ENCODE data around the gene CXCR1. TPM values are rescaled to one million over a fixed set of nuclear protein-coding genes. Genes with fewer than 3 reads are reported as not detected.

CXCR1 gene
- total RNA-seq, 1 donor from 2014 or later, result 5.3 TPM

- H3K36me3 ChIP-seq, result no peaks in the 10 kb centered on the region
- ATAC-seq (no peak), DNase-seq (no peak)
- TF ChIP-seq CTCF (IDR thresholded peaks at IDR 0.05), result no peak
- H3K27me3 ChIP-seq, result no peaks in the 10 kb centered on the region
- H3K9me3 ChIP-seq, result no peaks in the 10 kb centered on the region
- H3K4me1 ChIP-seq, result peaks cover 4% of the 10 kb centered on the region
- no peak overlapping the region for H3K4me3 ChIP-seq
- intact Hi-C loops (cut with DNase I), result no loop called here
- no peak overlapping the region for H3K27ac ChIP-seq
Measured at GRCh38 chr2:218169757-218170546, 3.2 kb upstream of the CXCR1 start.

- Histone ChIP-seq H3K9me3 (no peaks in the 10 kb centered on the region), H3K4me1 (peaks cover 4% of the 10 kb centered on the region), H3K27ac (no peak overlapping the region), H3K4me3 (no peak overlapping the region), H3K27me3 (no peaks in the 10 kb centered on the region), H3K36me3 (no peaks in the 10 kb centered on the region)
- peak; percentile 70 for TF ChIP-seq CTCF (IDR thresholded peaks at IDR 0.05)
- intact Hi-C loops (cut with DNase I), result no loop called here
- DNase-seq, result peak; percentile 71
- ATAC-seq, result peak; percentile 82
Measured at GRCh38 chr2:218168635-218169462, 2.1 kb upstream of the CXCR1 start.

GRCh38 chr2:218168016-218168415 is 1.3 kb upstream of the CXCR1 start:
- no peaks in the 10 kb centered on the region for H3K36me3 ChIP-seq
- ATAC-seq (no peak), DNase-seq (no peak)
- H3K9me3 ChIP-seq, result no peaks in the 10 kb centered on the region
- no peaks in the 10 kb centered on the region for H3K27me3 ChIP-seq
- intact Hi-C loops (cut with DNase I), result no loop called here
- no peak for TF ChIP-seq CTCF (IDR thresholded peaks at IDR 0.05)
- peaks cover 4% of the 10 kb centered on the region for H3K4me1 ChIP-seq
- H3K4me3 ChIP-seq, result no peak overlapping the region
- no peak overlapping the region for H3K27ac ChIP-seq

GRCh38 chr2:218162814-218163213 is 3.9 kb downstream of the CXCR1 start:
- Histone ChIP-seq H3K27ac (no peak overlapping the region), H3K36me3 (no peaks in the 10 kb centered on the region), H3K9me3 (no peaks in the 10 kb centered on the region), H3K4me1 (peaks cover 4% of the 10 kb centered on the region), H3K4me3 (no peak overlapping the region), H3K27me3 (no peaks in the 10 kb centered on the region)
- intact Hi-C loops (cut with DNase I), result no loop called here
- TF ChIP-seq CTCF (IDR thresholded peaks at IDR 0.05), result no peak
- no peak for ATAC-seq
- no peak for DNase-seq

- no peak for DNase-seq
- TF ChIP-seq CTCF (IDR thresholded peaks at IDR 0.05), result no peak
- Histone ChIP-seq H3K36me3 (no peaks in the 10 kb centered on the region), H3K4me3 (no peak overlapping the region), H3K27ac (no peak overlapping the region), H3K4me1 (peaks cover under 1% of the 10 kb centered on the region), H3K9me3 (no peaks in the 10 kb centered on the region), H3K27me3 (no peaks in the 10 kb centered on the region)
- intact Hi-C loops (cut with DNase I), result no loop called here
- peak; percentile 48 for ATAC-seq
Measured at GRCh38 chr2:218161644-218162043, 5.1 kb downstream of the CXCR1 start.

All from upper lobe of right lung (tissue), 1 donor.